Left ventricle myocardium superior (tissue), 1 donor: ENCODE results near the gene CFAP65. TPM values are rescaled to one million over a fixed set of nuclear protein-coding genes. Genes with fewer than 3 reads are reported as not detected.

Source experiments
- ATAC-seq: fragments of 200-7000 bp; cut with Tn5 transposase; one replicate; pipeline ENCODE4 v1.9.1; 2020; ENCODE audit warnings: mild to moderate bottlenecking, moderate library complexity
- DNase-seq: peaks from one replicate; pipeline ENCODE4 v3.0.0-alpha.2; 2020
- intact Hi-C: fragments of 100-400 bp; cut with micrococcal nuclease; formaldehyde crosslinking; loops from one replicate; pipeline ENCODE4 v1.11.0; 2022
- total RNA-seq: library from RNA; stranded (reverse); fragmentation: NEBNext Ultra II Directional; extraction: Animal tissue kit (Norgen Biotek cat#: 25700); gene quantifications from one replicate; pipeline ENCODE4 v1.2.1, GENCODE V29; 2021
- donor health status: DM: no; HTN: yes; CAD: no; lungs with severe emphysema.

CFAP65 gene
- total RNA-seq, 1 donor from 2014 or later, result not detected

DNA sequence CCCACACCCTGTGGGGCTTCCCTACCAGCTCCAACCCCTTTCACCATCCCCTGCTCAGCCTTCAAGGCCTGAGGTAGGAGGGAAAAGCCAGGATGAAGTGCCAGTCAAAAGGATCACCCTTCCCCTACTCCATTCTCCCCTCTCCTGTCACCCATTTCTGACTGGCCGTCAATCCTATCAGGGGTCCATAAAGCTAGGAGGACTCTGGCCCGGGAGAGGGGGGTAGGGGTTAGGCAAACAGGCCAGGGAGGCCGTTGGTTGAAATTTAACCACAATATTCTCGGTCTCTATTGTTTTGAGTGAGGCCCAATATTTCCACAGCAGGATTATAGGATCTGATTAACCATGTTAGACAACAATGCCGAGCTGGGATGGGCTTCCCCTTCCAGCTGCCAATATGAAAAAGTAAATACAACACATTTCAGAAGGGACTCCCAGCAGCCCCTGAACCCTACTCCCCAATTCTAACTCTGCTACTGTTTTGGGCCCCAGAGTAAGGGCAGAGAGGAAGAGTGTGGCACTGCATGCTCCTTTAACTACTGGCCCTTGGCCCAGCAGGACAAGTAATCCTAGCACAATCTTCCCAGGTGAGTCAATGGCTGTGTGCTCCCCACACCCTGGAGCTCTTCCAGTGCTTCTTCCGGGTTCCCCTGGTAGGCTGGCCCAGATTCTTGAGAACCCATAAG lies 30.0 kb upstream of the CFAP65 start:
- intact Hi-C loops, result no loop called here
- ATAC-seq (no peak), DNase-seq (no peak)

DNA sequence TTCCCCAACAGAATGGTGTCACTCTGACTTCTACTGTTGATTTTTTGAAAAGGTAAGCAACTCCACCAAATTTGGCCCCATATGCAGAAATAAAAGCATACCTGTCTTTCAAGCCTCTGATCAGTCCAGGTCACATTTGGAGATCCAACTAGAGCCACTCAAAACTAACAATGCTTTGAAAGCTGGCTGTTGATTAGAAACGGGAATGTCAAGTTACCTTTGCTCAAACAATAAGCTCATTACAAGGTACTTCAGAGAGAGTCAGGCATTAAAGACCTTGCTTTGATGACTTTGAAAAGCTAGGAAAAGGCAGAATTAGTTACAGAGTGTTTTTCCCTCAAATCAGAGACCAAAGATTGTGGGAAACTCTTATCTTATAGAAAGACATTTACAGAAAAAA lies 24.2 kb upstream of the CFAP65 start:
- DNase-seq (no peak), ATAC-seq (no peak)
- intact Hi-C loops, result no loop called here

DNA sequence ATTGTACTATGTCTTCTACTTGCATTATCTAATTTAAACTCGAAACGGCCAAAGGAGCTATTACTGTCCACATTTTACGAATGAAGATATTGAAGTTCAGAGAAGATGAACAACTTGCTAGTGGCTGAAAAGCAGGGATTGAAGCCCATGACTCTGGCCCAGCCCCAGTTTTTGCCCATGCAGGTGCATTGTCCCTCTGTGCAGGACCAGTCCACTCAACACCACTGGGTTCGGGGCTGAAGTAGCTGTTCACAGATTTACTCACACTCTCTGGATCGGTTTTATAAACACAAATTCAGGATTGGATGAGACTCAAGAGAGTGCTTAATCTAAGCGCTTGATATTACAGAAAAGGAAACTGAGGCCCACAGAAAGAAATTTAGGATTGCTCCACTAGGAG lies 20.8 kb upstream of the CFAP65 start:
- ATAC-seq, result no peak
- intact Hi-C loops, result no loop called here
- DNase-seq, result no peak

DNA sequence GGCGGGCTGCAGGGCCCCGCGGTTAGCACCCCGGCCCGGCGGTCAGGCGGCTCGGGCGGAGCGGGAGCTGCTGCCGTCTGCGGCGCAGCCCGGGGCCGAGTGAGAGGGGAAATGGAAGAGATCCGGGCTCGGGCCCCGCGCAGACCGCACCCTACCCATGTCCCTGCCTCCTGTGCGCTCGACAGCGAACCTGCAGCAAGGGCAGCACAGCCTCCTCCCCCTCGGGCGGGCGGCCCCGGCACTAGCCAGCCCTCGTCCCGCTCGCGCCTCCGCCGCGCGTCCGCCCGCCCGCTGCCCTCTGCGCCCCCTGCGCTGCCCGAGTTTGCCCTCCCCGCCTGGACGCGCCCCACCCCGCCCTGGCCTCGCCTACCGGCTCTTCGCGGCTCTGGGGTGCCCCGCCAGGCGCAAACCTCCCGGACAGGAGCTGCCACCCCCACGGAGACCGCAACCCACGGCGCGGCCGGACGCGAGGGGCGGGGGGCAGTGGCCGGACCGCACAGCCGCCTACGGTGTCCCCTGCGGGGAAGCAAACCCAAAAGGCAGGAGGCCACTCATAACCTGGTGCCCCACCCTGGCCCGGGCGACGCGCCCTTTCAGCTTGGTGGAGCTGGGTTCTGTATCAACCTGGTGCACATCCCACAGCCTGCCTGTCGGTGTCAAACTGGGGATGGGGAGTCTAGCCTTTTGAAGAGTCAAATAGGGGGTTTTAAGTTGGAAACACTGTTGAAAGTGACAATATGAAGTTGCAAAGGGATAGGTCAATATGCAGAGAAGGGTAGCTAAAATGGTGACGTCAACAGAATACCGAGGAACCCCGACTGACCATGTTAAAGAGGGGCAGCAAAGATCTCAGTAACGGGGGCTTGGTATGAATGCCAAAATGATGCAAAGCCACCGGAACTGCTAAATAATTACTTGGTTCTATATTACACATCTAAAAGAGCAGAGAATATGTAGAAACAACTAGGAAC lies 19.8 kb upstream of the CFAP65 start, which contains the start of gene IHH:
Gene IHH (minus strand): TSS at position 101 of the 971 bp plus-strand sequence. CDS start 454 bp downstream, outside the sequence.
- intact Hi-C loops, result no loop called here
- DNase-seq (no peak), ATAC-seq (no peak)

DNA sequence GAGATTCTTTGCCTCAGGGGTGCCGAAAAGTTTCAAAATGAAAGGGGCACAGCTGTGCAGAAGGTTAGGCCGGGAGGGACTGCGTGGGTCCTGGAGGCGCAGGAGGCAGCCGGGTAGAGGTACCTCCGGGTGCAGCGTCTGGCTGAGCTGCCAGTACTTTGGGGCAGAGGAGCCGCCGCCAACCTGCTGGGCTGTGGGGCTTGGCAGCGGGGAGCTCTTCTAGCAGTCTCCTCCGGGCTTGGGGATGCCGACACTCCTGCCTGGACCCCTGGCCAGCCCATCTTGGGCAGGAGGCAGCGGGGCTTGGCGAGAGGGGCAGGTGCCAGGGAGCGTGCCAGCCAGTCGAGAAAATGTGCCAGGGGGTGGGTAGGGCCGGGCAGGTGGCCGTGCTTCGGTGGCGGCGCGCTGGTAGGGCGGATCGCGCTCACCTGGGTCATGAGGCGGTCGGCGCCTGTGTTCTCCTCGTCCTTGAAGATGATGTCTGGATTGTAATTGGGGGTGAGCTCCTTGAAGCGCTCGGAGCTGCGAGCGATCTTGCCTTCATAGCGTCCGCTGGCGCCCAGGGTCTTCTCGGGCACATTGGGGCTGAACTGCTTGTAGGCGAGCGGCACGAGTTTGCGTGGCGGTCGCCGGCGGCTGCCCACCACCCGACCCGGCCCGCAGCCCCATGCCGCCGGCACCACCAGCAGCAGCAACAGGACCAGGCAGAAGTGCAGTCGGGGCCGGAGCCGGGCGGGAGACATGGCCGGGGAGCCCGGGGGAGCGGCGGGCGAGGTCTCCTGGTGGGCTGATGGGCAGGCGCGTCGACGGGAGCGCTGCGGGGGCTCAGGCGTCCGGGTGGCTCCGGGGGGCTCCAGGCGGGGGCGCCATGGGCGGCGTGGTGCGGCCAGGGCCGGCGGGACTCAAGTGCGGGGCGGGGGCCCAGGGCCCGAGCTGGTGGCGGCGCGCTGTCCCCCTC lies 18.7 kb upstream of the CFAP65 start:
- intact Hi-C loops, result loop anchor here (5.0 kb wide), 1 partner anchor 57 kb away; no protein-coding TSS in a partner anchor
- no peak for DNase-seq
- ATAC-seq, result no peak

DNA sequence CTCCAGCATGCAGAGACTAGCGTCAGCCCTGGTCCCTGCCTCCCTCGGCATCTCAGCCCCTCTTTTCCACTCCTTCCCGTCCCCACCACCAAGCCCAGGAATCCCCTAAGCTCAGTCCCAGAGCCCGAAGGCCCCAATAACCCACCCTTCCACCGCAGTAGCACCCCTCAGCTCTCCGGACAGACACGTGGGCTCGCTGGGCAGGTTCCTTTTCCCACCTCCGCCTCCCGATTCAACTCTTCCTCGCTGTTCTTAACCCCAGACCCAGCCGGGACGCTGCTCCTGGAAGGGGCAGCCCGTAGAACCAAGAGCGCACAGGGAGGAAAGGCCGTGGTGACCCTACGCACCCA lies 18.0 kb upstream of the CFAP65 start:
- intact Hi-C loops, result loop anchor here (5.0 kb wide), 1 partner anchor 58 kb away; no protein-coding TSS in a partner anchor
- no peak for ATAC-seq
- DNase-seq, result no peak

DNA sequence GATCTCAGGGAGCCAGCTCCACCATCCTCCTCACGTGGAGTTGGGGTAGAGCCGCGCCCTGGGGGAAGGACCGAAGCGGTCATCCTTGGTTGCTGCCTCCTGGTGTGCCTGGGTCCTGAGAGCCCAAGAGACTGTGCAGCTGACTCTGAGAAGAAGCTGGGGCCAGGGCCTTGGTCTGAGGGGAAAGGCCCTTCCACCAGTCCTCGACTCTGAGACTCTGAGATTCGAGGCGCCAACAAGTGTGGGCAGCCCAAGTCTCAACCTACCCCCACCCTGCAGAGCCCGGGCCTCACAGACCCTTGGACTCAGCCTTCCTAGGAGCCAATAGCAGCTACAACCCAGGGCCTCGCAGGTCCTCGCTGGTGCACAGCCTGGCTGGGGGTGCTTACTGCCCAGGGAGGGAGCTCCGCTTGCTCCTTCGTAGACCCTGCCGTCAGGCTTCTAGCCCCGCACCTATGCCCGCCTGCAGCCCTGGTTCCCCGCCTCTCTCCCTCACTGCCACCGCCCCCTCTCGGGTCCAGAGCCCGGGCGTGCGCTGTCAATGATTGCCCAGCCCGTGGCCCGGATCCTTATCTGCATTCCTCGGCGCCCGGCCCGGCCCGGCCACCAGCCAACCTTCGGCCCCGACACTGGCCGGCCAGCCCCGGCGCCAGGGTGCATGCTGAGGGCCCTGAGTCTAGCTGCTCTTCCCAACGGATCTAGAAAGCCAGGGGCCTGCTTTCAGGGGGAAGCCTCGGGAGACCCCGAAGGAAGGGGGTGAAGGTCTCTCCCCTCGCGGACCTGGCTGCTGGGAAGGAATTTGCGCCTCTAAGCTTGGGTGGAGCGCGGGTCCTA lies 17.4 kb upstream of the CFAP65 start:
- DNase-seq (peak; percentile 74), ATAC-seq (peak; percentile 78)
- intact Hi-C loops, result loop anchor here (5.0 kb wide), 1 partner anchor 59 kb away; no protein-coding TSS in a partner anchor

DNA sequence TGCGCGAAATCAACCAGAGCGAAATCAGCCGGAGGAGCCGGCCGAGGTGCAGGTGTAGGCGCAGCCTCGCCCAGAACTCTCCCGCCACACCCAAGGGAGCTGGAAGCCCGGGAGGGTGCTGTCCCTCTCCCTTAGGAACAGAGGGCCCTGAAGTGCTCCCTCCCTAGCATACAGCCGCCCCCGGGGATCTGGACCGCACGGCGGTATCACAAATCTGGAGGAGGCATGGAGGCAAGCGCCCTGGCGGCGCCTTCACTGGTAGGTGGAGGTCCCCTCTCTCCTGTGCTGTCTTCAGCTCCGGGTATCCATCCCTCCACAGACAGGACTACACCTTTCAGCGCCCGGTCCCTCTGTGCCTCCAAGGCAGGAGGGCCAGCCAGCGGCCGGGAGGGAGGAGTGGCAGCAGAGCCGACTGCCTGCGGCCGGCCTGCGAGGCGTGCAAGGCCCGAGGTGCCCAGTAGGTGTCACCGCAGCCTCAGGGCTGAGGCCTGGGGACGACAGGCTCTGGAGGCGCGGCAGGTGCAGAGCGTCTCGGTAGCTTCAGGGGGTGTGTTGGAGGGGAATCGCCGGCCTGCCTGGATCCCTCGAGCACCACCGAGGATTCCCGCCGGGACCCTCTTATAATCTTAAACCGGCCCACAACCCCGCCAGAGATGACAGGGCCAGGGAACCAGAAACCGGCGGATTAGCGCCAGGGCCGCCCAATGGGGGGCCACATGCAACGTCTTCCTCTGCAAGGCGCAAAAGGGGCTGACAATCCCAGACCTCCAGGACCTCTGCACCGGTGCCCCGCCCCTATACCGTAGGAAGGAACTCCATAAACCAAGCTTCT lies 16.6 kb upstream of the CFAP65 start:
- ATAC-seq (peak; percentile 97), DNase-seq (peak; percentile 88)
- intact Hi-C loops, result loop anchor here (5.0 kb wide), 1 partner anchor 59 kb away; no protein-coding TSS in a partner anchor

DNA sequence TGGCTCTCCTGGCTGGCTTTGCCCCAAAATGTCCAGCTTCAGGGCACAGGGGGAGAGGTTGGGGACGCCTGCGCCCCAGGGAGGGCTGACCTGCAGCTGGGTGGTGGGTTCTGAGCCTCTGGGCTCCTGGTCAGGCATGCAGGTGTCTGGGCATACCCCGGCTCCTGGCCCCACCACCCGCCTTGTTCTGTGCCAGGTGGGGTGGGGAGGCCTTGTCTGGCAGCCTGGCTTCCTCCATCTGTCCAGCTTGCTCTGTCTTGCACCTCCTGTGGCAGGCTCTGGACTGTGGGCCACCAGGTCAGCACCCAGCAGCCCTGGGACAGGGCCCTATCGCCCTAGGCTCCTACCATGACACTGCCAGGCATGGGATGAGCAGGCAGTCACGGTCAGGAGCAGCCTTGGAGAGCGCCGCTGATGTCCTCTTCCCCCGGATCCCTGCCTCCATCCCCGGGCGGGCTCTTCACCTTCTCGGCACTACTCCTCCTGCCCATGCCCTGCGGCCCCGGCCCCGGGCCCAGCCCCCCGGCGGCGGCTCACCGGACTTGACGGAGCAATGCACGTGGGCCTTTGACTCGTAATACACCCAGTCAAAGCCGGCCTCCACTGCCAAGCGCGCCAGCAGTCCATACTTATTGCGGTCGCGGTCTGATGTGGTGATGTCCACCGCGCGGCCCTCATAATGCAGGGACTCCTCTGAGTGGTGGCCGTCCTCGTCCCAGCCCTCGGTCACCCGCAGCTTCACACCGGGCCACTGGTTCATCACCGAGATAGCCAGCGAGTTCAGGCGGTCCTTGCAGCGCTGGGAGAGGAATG lies 15.8 kb upstream of the CFAP65 start:
- no peak for DNase-seq
- no peak for ATAC-seq
- intact Hi-C loops, result loop anchor here (5.0 kb wide), 1 partner anchor 60 kb away; no protein-coding TSS in a partner anchor

DNA sequence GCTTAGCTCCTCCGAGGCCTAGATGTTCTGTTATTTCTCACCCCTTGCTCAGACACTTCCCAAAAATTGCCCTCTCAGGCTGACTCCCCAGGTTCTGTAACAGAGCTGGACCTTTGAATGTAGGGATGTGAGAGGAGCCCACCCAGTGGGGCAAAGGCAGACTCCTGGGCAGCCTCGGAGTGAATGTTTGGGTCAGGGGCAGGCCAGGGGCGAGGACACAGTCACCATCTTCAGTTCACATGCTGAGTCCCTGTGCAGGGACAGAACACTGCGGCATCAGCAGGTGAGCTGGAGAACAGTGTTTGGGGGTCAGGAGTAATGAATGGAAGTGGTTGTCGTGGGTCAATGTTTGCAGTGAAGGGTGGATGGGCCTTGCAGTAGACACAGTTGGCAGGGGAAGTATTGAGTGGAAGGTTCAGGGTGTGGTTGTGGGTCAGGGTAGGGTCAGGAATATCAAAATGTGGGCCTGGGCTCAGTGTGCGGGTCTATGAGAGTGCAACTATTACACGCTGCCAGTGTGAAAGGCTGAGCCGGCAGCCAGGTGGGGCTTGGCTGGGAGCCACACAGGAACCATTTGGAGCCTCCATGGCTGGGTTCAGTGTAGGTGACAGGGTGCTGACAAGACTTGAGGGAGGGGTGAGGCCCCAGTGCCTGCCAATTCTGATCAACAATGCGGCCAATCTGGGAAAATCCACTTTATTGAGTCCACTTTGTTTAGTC lies 15.0 kb upstream of the CFAP65 start:
- intact Hi-C loops, result loop anchor here (5.0 kb wide), 1 partner anchor 61 kb away; no protein-coding TSS in a partner anchor
- ATAC-seq, result no peak
- DNase-seq, result no peak

DNA sequence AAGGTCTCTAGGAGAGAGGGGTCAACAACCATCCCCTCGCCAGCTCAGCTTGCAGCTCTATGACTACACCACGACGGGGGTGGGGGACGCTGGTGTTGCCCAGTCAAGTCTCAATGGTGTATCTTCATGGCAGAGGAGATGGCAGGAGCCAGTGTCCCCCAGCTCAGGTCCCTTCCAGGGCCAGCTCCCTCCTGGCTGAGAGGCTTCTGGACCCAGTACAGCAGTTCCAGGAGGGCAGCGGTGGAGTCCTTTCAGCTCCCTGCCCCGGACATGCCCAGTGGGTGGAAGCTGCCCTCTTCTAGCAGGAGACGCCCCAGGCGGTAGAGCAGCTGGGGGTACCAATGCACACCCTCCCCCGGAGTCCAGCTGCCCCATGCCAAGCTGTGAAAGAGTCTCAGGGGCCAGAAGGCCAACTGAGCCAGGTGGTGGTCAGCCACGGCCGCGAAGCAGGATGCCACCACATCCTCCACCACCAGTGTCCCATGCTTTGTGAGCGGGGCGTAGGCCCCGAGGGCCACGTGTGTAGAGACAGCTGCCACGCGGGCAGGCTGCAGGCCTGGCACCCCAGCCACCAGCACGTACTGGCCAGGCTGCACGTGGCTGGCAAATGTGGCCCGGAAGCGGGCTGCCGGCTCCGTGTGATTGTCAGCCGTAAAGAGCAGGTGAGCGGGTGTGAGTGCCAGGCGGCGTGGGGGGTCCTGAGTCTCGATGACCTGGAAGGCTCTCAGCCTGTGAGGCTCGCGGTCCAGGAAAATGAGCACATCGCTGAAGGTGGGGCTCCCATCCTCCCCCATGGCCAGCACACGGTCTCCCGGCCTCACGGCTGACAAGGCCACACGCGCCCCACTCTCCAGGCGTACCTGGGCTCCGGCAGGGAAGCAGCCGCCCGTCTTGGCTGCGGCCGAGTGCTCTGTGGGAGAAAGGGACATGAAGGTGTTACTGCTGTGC lies 13.9 kb upstream of the CFAP65 start:
- ATAC-seq (no peak), DNase-seq (no peak)
- intact Hi-C loops, result loop anchor here (5.0 kb wide), 1 partner anchor 62 kb away; no protein-coding TSS in a partner anchor

DNA sequence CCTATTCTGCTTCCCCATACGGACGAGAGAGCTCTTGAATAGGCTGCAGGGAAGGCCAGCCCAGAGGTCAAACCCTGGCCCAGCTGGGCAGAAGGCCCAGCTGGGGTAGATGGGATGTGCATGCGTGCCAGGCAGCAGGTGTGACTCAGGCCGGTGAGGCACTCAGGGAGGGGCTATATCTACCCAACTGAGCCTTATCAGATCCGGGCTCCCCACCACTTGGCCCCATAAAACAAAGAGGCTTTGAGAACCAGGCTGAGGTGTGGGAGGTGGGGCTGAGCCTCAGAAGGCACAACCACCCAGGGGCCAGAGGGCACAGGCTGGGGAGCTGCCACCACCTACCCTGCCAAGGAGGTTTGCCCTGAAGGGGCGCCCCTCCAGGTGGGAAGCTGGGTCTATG lies 8.0 kb upstream of the CFAP65 start:
- DNase-seq, result no peak
- intact Hi-C loops, result loop anchor here (10.0 kb wide), 1 partner anchor 96 kb away; no protein-coding TSS in a partner anchor
- no peak for ATAC-seq

DNA sequence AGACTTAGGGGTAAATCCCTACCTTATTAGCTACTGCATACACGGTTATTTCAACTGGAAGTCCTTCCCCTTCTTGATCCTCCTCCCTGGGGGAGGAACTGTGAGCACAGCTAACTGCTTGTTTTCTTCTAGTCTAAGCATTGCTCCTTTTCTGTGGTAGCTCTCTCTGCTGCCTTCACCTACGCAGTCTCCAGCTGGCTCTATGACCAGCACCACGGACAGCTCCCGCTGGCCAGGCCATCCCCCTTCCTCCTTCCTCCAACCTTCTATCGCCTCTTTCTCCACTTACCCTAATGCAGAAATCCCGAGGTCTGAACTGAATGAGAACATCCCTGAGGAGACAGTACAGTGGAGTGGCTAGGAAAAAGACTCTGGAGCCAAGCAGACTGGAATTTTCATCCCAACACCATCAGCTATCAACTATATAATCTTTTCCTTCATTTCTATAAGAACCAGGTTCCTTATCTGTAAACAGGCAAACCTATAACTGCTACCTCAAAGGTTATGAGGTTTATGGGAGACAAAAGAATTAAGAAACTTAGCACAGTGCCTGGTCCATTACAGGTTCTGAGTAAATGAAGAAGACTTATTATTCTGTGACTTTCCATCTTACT lies 4.7 kb upstream of the CFAP65 start:
- intact Hi-C loops, result loop anchor here (10.0 kb wide), 1 partner anchor 99 kb away; no protein-coding TSS in a partner anchor
- peak; percentile 31 for ATAC-seq
- DNase-seq, result no peak

DNA sequence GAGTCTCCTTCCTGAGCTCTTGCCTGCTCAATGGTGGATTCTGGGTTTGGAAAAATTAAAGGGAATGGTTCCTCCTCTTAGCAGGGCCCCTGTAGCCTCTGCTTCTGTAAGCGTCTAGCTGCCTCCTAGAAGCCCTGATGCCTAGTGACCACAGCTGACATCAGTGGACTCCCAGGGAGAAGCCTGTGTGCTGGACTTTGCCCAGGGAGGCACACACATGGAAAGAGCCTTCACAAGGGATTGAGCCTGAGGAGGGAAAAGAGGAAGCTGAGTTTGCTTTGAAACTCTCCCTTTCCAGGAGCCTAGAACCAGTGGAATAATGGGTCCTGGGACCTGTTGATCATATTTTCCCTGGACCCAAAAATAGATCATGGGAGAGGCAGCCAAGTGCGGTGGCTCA lies 1.4 kb upstream of the CFAP65 start:
- ATAC-seq, result no peak
- intact Hi-C loops, result loop anchor here (10.0 kb wide), 1 partner anchor 102 kb away; no protein-coding TSS in a partner anchor
- no peak for DNase-seq
